ENCODE results near the gene DMRT1. TPM values are rescaled to one million over a fixed set of nuclear protein-coding genes. Genes with fewer than 3 reads are reported as not detected.

The DMRT1 gene
- total RNA-seq, 6 donors from 2014 or later: not detected

DNA sequence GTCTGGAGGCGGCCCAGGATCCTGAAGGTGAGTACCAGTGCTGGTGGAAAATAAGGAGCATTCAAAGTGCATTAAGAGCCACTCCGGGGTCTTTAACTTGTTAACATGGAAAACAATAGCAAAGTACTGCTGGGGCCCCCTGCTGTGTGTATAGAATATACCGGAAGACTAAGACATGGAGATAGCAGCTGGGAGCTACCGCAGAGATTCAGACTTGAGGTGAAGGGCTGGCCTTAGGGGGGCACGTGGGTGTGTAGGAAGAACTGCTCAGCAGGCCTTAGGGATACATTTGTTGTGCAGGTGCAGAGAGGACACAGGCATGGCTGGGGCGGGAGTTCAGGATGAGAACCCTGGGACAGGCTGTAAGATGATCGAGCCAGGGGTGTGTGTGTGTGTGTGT, 1.2 kb upstream of the DMRT1 start:
- H3K4me3 ChIP-seq: no peak overlapping the region
- TF ChIP-seq POLR2AphosphoS5 (IDR thresholded peaks at IDR 0.05) (no peak), EP300 (IDR thresholded peaks at IDR 0.05) (no peak), POLR2A (IDR thresholded peaks at IDR 0.05) (no peak)
- TF ChIP-seq, protein P1, sequence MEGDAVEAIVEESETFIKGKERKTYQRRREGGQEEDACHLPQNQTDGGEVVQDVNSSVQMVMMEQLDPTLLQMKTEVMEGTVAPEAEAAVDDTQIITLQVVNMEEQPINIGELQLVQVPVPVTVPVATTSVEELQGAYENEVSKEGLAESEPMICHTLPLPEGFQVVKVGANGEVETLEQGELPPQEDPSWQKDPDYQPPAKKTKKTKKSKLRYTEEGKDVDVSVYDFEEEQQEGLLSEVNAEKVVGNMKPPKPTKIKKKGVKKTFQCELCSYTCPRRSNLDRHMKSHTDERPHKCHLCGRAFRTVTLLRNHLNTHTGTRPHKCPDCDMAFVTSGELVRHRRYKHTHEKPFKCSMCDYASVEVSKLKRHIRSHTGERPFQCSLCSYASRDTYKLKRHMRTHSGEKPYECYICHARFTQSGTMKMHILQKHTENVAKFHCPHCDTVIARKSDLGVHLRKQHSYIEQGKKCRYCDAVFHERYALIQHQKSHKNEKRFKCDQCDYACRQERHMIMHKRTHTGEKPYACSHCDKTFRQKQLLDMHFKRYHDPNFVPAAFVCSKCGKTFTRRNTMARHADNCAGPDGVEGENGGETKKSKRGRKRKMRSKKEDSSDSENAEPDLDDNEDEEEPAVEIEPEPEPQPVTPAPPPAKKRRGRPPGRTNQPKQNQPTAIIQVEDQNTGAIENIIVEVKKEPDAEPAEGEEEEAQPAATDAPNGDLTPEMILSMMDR (IDR thresholded peaks at IDR 0.05): no peak
- peaks cover 0 to 20% (median 8%) of the 10 kb centered on the region in 4 donors for H3K27me3 ChIP-seq
- H3K4me1 ChIP-seq: peaks cover 4 to 23% (median 5%) of the 10 kb centered on the region in 4 donors
- DNase-seq: no peak
- WGBS, 2 donors: 35 to 42% methylated on average over 7 of the region's 7 CpGs
- no peak for ATAC-seq (ENCODE audit: low FRiP score in 2 of 2)
- no peaks in the 10 kb centered on the region for H3K9me3 ChIP-seq
- H3K27ac ChIP-seq: no peak overlapping the region
- H3K36me3 ChIP-seq: no peaks in the 10 kb centered on the region

DNA sequence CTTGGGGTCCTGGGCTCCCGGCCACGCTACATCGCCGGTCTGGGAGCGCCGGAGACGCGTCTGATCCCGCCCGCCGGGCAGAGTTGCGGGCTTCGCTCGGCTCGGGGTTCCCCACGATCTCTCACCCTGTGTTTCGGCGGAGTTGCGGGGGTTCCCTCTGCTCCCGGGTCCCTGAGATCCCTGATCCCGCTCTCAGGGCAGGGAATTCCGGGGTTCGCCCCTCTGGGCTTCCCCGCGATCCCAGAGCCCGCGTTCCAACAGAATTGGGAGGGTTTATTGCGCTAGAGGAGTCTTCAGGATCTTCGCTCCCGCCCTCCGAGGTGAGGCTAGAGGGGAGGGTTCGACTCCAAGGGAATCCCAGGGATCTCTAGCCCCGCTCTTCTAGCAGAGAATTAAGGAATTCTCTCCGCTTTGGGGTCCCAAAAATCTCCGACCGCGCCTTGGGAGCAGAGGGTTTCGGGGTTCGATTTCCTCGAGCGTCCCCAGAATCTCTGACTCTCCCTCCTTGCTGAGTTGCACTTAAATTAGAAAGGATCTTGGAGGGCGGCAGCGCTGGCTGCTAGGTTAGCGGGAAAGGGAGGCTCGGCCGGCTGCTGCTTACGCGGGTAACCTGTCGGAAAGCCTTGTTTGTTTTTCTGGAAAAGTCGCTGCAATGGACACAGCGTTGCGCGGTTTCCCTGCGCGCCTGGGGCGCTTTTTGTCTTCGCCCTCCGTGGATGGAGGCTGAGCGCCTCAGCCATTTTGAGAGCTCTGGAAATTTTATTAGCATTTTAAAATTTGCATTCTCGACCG, 1.3 kb downstream of the DMRT1 start:
- no peak overlapping the region for H3K4me3 ChIP-seq
- H3K27me3 ChIP-seq: peaks cover 0 to 22% (median 8%) of the 10 kb centered on the region in 4 donors
- WGBS, 2 donors: 11 to 13% methylated on average over 18 to 42 of the region's 61 CpGs
- ATAC-seq (ENCODE audit: low FRiP score in 2 of 2): no peak
- no peaks in the 10 kb centered on the region for H3K9me3 ChIP-seq
- DNase-seq: no peak
- H3K36me3 ChIP-seq: no peaks in the 10 kb centered on the region
- peaks cover 4 to 23% (median 5%) of the 10 kb centered on the region in 4 donors for H3K4me1 ChIP-seq
- TF ChIP-seq, protein P1 (IDR thresholded peaks at IDR 0.05): no peak
- no peak for TF ChIP-seq POLR2A (IDR thresholded peaks at IDR 0.05)
- no peak for TF ChIP-seq POLR2AphosphoS5 (IDR thresholded peaks at IDR 0.05)
- TF ChIP-seq EP300 (IDR thresholded peaks at IDR 0.05): no peak
- H3K27ac ChIP-seq: no peak overlapping the region

DNA sequence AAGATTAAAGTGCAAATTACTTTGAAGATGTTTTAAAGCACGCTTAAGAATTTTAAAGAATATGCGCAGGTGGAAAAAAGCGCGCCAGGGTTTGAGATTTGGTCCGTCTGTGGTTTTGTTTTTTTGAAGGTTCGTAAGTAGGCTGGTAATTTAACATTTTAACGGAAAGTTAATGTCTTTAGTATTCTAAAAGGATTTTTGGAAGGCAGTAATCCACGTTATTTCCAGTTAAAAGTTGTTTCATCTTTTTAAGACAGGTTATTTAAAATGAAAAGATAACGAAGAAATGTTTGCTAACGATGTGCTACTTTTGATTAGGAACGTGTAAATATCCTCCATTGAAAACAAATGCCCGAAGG, 1.9 kb downstream of the DMRT1 start:
- 16 to 22% methylated on average over 12 of the region's 12 CpGs for WGBS, 2 donors
- H3K4me1 ChIP-seq: peaks cover 4 to 23% (median 5%) of the 10 kb centered on the region in 4 donors
- no peak for ATAC-seq (ENCODE audit: low FRiP score in 2 of 2)
- H3K9me3 ChIP-seq: no peaks in the 10 kb centered on the region
- H3K4me3 ChIP-seq: no peak overlapping the region
- no peak overlapping the region for H3K27ac ChIP-seq
- no peak for TF ChIP-seq POLR2A (IDR thresholded peaks at IDR 0.05)
- no peak for TF ChIP-seq EP300 (IDR thresholded peaks at IDR 0.05)
- no peak for TF ChIP-seq POLR2AphosphoS5 (IDR thresholded peaks at IDR 0.05)
- TF ChIP-seq, protein P1 (IDR thresholded peaks at IDR 0.05): no peak
- no peaks in the 10 kb centered on the region for H3K36me3 ChIP-seq
- H3K27me3 ChIP-seq: peaks cover 0 to 22% (median 8%) of the 10 kb centered on the region in 4 donors
- DNase-seq: no peak

- ATAC-seq (ENCODE audit: low FRiP score in 2 of 2): peak in 1 of 2 donors; percentile 58
- TF ChIP-seq, protein P1 (IDR thresholded peaks at IDR 0.05): no peak
- no peak for TF ChIP-seq POLR2A (IDR thresholded peaks at IDR 0.05)
Observed at GRCh38 chr9:846852-847251, 5.4 kb downstream of the DMRT1 start.

GRCh38 chr9:847505-847904, 6.0 kb downstream of the DMRT1 start:
- TF ChIP-seq EP300 (IDR thresholded peaks at IDR 0.05) (no peak), POLR2A (IDR thresholded peaks at IDR 0.05) (no peak), POLR2AphosphoS5 (IDR thresholded peaks at IDR 0.05) (no peak)
- TF ChIP-seq, protein P1 (IDR thresholded peaks at IDR 0.05): no peak
- Histone ChIP-seq H3K9me3 (no peaks in the 10 kb centered on the region), H3K4me3 (no peak overlapping the region), H3K27ac (no peak overlapping the region), H3K27me3 (peaks cover 0 to 10% (median 3%) of the 10 kb centered on the region in 4 donors), H3K4me1 (peaks cover 0 to 8% (median 0%) of the 10 kb centered on the region in 4 donors), H3K36me3 (no peaks in the 10 kb centered on the region)
- 67 to 82% methylated on average over 6 of the region's 6 CpGs for WGBS, 2 donors
- no peak for DNase-seq
- ATAC-seq (ENCODE audit: low FRiP score in 2 of 2): no peak

More at GRCh38 chr9:846852-847251, 5.4 kb downstream of the DMRT1 start:
- Histone ChIP-seq H3K27me3 (peaks cover 0 to 14% (median 6%) of the 10 kb centered on the region in 4 donors), H3K9me3 (no peaks in the 10 kb centered on the region), H3K4me3 (no peak overlapping the region), H3K4me1 (peaks cover under 1 to 14% (median 1%) of the 10 kb centered on the region in 4 donors), H3K27ac (no peak overlapping the region), H3K36me3 (no peaks in the 10 kb centered on the region)
- DNase-seq: no peak
- WGBS, 2 donors: 64% methylated on average over 7 of the region's 7 CpGs; no CpG with 5 or more reads in 1 of the 2 donors

Data from upper lobe of left lung (tissue), 6 donors.